Measurements from ENCODE around the gene FAM163B. TPM values are rescaled to one million over a fixed set of nuclear protein-coding genes. Genes with fewer than 3 reads are reported as not detected.

FAM163B gene
- total and polyA plus RNA-seq, 4 donors, result 2.1 to 4.0 (median 3.4) TPM

DNA sequence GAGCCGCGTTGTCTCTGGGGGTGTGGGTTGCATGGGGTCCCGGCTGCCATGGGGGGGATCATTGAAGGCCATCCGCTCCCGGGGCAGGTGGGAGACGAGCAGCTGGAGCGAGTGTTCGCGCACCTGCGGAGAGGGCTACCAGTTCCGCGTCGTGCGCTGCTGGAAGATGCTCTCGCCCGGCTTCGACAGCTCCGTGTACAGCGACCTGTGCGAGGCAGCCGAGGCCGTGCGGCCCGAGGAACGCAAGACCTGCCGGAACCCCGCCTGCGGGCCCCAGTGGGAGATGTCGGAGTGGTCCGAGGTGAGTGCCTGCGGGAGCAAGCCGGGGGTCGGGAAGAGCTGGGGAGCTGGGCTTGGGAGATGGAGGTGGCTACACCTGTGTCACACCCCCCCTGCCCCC, 41.0 kb downstream of the FAM163B start (continued):
- TF ChIP-seq HNF4A (conservative IDR thresholded peaks at IDR 0.05), result no peak
- TF ChIP-seq HNF4G (IDR thresholded peaks at IDR 0.05), result no peak
- TF ChIP-seq, protein P1, sequence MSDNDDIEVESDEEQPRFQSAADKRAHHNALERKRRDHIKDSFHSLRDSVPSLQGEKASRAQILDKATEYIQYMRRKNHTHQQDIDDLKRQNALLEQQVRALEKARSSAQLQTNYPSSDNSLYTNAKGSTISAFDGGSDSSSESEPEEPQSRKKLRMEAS (IDR thresholded peaks at IDR 0.05), result no peak
- TF ChIP-seq, protein P2, sequence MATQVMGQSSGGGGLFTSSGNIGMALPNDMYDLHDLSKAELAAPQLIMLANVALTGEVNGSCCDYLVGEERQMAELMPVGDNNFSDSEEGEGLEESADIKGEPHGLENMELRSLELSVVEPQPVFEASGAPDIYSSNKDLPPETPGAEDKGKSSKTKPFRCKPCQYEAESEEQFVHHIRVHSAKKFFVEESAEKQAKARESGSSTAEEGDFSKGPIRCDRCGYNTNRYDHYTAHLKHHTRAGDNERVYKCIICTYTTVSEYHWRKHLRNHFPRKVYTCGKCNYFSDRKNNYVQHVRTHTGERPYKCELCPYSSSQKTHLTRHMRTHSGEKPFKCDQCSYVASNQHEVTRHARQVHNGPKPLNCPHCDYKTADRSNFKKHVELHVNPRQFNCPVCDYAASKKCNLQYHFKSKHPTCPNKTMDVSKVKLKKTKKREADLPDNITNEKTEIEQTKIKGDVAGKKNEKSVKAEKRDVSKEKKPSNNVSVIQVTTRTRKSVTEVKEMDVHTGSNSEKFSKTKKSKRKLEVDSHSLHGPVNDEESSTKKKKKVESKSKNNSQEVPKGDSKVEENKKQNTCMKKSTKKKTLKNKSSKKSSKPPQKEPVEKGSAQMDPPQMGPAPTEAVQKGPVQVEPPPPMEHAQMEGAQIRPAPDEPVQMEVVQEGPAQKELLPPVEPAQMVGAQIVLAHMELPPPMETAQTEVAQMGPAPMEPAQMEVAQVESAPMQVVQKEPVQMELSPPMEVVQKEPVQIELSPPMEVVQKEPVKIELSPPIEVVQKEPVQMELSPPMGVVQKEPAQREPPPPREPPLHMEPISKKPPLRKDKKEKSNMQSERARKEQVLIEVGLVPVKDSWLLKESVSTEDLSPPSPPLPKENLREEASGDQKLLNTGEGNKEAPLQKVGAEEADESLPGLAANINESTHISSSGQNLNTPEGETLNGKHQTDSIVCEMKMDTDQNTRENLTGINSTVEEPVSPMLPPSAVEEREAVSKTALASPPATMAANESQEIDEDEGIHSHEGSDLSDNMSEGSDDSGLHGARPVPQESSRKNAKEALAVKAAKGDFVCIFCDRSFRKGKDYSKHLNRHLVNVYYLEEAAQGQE (IDR thresholded peaks at IDR 0.05), result no peak
- no peak for TF ChIP-seq GABPA (IDR thresholded peaks at IDR 0.05 in 1 of 2, conservative IDR thresholded peaks at IDR 0.05 in 1 of 2)
- no peak for TF ChIP-seq FOXA1 (IDR thresholded peaks at IDR 0.05)

DNA sequence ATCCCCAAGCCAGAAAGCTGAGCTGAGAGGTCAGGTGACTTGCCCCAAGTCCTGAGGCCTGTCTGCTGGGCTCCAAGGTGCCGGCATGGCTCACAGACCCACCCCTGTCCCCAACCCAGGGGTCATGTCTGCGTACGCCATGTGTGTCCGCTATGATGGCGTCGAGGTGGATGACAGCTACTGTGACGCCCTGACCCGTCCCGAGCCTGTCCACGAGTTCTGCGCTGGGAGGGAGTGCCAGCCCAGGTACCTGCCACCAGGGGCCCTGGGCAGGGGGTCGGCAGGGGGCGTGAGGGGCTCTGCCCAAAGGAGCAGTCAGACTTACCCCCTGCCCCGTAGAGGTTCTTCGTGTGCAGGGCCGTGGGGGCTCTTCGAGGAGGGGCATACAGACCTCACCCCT, 42.4 kb downstream of the FAM163B start:
- Histone ChIP-seq H3K27me3 (ENCODE audit: control insufficient read depth in 4 of 4, insufficient read depth in 4 of 4, low read length in 3 of 4) (no peaks in the 10 kb centered on the region), H3K36me3 (ENCODE audit: control insufficient read depth in 4 of 4, insufficient read depth in 3 of 4, low read depth in 1 of 4, low read length in 3 of 4) (no peaks in the 10 kb centered on the region), H3K27ac (ENCODE audit: low read depth in 1 of 2, low read length in 2 of 2) (no peak overlapping the region), H3K4me1 (ENCODE audit: control insufficient read depth in 4 of 4, insufficient read depth in 4 of 4, low read length in 3 of 4) (peaks cover 0 to 7% (median 3%) of the 10 kb centered on the region in 4 donors), H3K4me3 (ENCODE audit: low read depth in 1 of 3, low read length in 3 of 3) (no peak overlapping the region), H3K9me3 (ENCODE audit: control insufficient read depth in 4 of 4, low read length in 3 of 4) (no peaks in the 10 kb centered on the region), H3K9ac (ENCODE audit: low read depth in 1 of 2, low read length in 2 of 2) (no peak overlapping the region)
- no peak for TF ChIP-seq EGR1 (IDR thresholded peaks at IDR 0.05; ENCODE audit: low read depth in 2 of 2)
- no peak for TF ChIP-seq YY1 (IDR thresholded peaks at IDR 0.05)
- no peak for TF ChIP-seq RXRA (IDR thresholded peaks at IDR 0.05)
- TF ChIP-seq RAD21 (IDR thresholded peaks at IDR 0.05), result no peak
- TF ChIP-seq, protein P3, sequence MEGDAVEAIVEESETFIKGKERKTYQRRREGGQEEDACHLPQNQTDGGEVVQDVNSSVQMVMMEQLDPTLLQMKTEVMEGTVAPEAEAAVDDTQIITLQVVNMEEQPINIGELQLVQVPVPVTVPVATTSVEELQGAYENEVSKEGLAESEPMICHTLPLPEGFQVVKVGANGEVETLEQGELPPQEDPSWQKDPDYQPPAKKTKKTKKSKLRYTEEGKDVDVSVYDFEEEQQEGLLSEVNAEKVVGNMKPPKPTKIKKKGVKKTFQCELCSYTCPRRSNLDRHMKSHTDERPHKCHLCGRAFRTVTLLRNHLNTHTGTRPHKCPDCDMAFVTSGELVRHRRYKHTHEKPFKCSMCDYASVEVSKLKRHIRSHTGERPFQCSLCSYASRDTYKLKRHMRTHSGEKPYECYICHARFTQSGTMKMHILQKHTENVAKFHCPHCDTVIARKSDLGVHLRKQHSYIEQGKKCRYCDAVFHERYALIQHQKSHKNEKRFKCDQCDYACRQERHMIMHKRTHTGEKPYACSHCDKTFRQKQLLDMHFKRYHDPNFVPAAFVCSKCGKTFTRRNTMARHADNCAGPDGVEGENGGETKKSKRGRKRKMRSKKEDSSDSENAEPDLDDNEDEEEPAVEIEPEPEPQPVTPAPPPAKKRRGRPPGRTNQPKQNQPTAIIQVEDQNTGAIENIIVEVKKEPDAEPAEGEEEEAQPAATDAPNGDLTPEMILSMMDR (IDR thresholded peaks at IDR 0.05; ENCODE audit: low read depth, low read length, missing input control), result no peak
- TF ChIP-seq, protein P4, sequence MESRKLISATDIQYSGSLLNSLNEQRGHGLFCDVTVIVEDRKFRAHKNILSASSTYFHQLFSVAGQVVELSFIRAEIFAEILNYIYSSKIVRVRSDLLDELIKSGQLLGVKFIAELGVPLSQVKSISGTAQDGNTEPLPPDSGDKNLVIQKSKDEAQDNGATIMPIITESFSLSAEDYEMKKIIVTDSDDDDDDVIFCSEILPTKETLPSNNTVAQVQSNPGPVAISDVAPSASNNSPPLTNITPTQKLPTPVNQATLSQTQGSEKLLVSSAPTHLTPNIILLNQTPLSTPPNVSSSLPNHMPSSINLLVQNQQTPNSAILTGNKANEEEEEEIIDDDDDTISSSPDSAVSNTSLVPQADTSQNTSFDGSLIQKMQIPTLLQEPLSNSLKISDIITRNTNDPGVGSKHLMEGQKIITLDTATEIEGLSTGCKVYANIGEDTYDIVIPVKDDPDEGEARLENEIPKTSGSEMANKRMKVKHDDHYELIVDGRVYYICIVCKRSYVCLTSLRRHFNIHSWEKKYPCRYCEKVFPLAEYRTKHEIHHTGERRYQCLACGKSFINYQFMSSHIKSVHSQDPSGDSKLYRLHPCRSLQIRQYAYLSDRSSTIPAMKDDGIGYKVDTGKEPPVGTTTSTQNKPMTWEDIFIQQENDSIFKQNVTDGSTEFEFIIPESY (IDR thresholded peaks at IDR 0.05), result no peak
- TF ChIP-seq, protein P1 (IDR thresholded peaks at IDR 0.05), result no peak
- no peak for TF ChIP-seq FOXA2 (IDR thresholded peaks at IDR 0.05)
- TF ChIP-seq, protein P2 (IDR thresholded peaks at IDR 0.05), result no peak
- no peak for TF ChIP-seq JUND (IDR thresholded peaks at IDR 0.05)
- no peak for TF ChIP-seq SP1 (IDR thresholded peaks at IDR 0.05)
- no peak for TF ChIP-seq TAF1 (conservative IDR thresholded peaks at IDR 0.05)
- no peak for TF ChIP-seq GABPA (IDR thresholded peaks at IDR 0.05 in 1 of 2, conservative IDR thresholded peaks at IDR 0.05 in 1 of 2)
- no peak for TF ChIP-seq FOXA1 (IDR thresholded peaks at IDR 0.05)
- TF ChIP-seq, protein P5, sequence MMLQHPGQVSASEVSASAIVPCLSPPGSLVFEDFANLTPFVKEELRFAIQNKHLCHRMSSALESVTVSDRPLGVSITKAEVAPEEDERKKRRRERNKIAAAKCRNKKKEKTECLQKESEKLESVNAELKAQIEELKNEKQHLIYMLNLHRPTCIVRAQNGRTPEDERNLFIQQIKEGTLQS (IDR thresholded peaks at IDR 0.05), result no peak
- no peak for TF ChIP-seq HNF4A (conservative IDR thresholded peaks at IDR 0.05)
- no peak for TF ChIP-seq NR2F2 (IDR thresholded peaks at IDR 0.05)
- no peak for TF ChIP-seq HNF4G (IDR thresholded peaks at IDR 0.05)
- WGBS, result 94% methylated on average over 17 of the region's 17 CpGs
- no peak for DNase-seq (ENCODE audit: low spot score)

All from liver (tissue), 9 donors.